GM12892 (cell line): Measurements from ENCODE around the gene LACTB.

Experiments used
- POLR2A ChIP-seq: IDR thresholded peaks from 2 replicates; pipeline ENCODE4 v1.6.1; 2011; ENCODE audit warnings: low read depth, low read length, control low read depth
- POLR2AphosphoS5 ChIP-seq: IDR thresholded peaks from 2 replicates; pipeline ENCODE4 v1.6.1; 2011; ENCODE audit warnings: low read depth, low read length, control low read depth
- TAF1 ChIP-seq: IDR thresholded peaks from 2 replicates; pipeline ENCODE4 v1.6.1; 2011; ENCODE audit warnings: low read depth, mild to moderate bottlenecking, control low read depth, low read length, borderline replicate concordance

GRCh38 chr15:63185206-63185605, 63.5 kb downstream of the LACTB start:
- no peak for TF ChIP-seq POLR2A
- no peak for TF ChIP-seq TAF1
- no peak for TF ChIP-seq POLR2AphosphoS5
